SK-N-SH treated with all-trans-retinoic acid at 6 μM for 48 hours (cell line): ENCODE data around the gene DCK.

Experiments used
- ATAC-seq: fragments of 200-7000 bp; cut with Tn5 transposase; 3 replicates; pipeline ENCODE4 v1.9.1; 2020; ENCODE audit warnings: mild to moderate bottlenecking, moderate library complexity
- BACH2 ChIP-seq: fragments of 250-450 bp; sonication (Bioruptor Pico); IDR thresholded peaks from 2 replicates; pipeline ENCODE4 v1.9.0; 2021; ENCODE audit warnings: mild to moderate bottlenecking, borderline replicate concordance
- CSDC2 ChIP-seq: fragments of 250-450 bp; sonication (Bioruptor Pico); IDR thresholded peaks from 2 replicates; pipeline ENCODE4 v1.5.0; 2020; ENCODE audit warnings: mild to moderate bottlenecking, moderate library complexity
- CSRNP3 ChIP-seq: fragments of 250-450 bp; sonication (Bioruptor Pico); IDR thresholded peaks from 2 replicates; pipeline ENCODE4 v1.5.1; 2021; ENCODE audit warnings: mild to moderate bottlenecking, moderate library complexity
- GLIS3 ChIP-seq: fragments of 250-450 bp; sonication (Bioruptor Pico); IDR thresholded peaks from 2 replicates; pipeline ENCODE4 v1.5.0; 2020; ENCODE audit warnings: mild to moderate bottlenecking, moderate library complexity
- PATZ1 ChIP-seq: fragments of 250-450 bp; sonication (Bioruptor Pico); IDR thresholded peaks from 2 replicates; pipeline ENCODE4 v1.8.0; 2020; ENCODE audit warnings: mild to moderate bottlenecking, moderate library complexity, borderline replicate concordance
- SNAI2 ChIP-seq: fragments of 250-450 bp; sonication (Bioruptor Pico); IDR thresholded peaks from 2 replicates; pipeline ENCODE4 v1.5.0; 2020; ENCODE audit warnings: mild to moderate bottlenecking, moderate library complexity
- TCF4 ChIP-seq: fragments of 250-450 bp; sonication (Bioruptor Pico); IDR thresholded peaks from 2 replicates; pipeline ENCODE4 v1.8.0; 2021; ENCODE audit warnings: mild to moderate bottlenecking, moderate library complexity, borderline replicate concordance
- TSHZ2 ChIP-seq: fragments of 250-450 bp; sonication (Bioruptor Pico); IDR thresholded peaks from 2 replicates; pipeline ENCODE4 v1.5.0; 2020; ENCODE audit warnings: mild to moderate bottlenecking, moderate library complexity
- ZC3H10 ChIP-seq: fragments of 250-450 bp; sonication (Bioruptor Pico); IDR thresholded peaks from 2 replicates; pipeline ENCODE4 v1.5.1; 2021; ENCODE audit warnings: mild to moderate bottlenecking, moderate library complexity
- ZFP3 ChIP-seq: fragments of 250-450 bp; sonication (Bioruptor Pico); IDR thresholded peaks from 2 replicates; pipeline ENCODE4 v1.5.0; 2020; ENCODE audit warnings: mild to moderate bottlenecking, moderate library complexity
- ZNF565 ChIP-seq: fragments of 450-650 bp; formaldehyde crosslinking; conservative IDR thresholded peaks from 2 replicates; pipeline ENCODE4 v1.5.0; 2020; ENCODE audit warnings: low read depth, mild to moderate bottlenecking, moderate library complexity
- ZNF70 ChIP-seq: fragments of 450-650 bp; formaldehyde crosslinking; IDR thresholded peaks from 2 replicates; pipeline ENCODE4 v1.5.0; 2020; ENCODE audit warnings: mild to moderate bottlenecking, moderate library complexity
- ZNF8 ChIP-seq: fragments of 450-650 bp; formaldehyde crosslinking; IDR thresholded peaks from 2 replicates; pipeline ENCODE4 v1.5.0; 2020; ENCODE audit warnings: mild to moderate bottlenecking, moderate library complexity
- TF ChIP-seq, protein P1 (sequence below): fragments of 250-450 bp; sonication (Bioruptor Pico); IDR thresholded peaks from 2 replicates; pipeline ENCODE4 v1.8.0; 2021; ENCODE audit warnings: low read depth, mild to moderate bottlenecking, moderate library complexity, borderline replicate concordance
- TF ChIP-seq, protein P2 (sequence below): fragments of 250-450 bp; sonication (Bioruptor Pico); IDR thresholded peaks from 2 replicates; pipeline ENCODE4 v1.5.1; 2020; ENCODE audit warnings: low read depth, mild to moderate bottlenecking, moderate library complexity

The DCK gene

DNA sequence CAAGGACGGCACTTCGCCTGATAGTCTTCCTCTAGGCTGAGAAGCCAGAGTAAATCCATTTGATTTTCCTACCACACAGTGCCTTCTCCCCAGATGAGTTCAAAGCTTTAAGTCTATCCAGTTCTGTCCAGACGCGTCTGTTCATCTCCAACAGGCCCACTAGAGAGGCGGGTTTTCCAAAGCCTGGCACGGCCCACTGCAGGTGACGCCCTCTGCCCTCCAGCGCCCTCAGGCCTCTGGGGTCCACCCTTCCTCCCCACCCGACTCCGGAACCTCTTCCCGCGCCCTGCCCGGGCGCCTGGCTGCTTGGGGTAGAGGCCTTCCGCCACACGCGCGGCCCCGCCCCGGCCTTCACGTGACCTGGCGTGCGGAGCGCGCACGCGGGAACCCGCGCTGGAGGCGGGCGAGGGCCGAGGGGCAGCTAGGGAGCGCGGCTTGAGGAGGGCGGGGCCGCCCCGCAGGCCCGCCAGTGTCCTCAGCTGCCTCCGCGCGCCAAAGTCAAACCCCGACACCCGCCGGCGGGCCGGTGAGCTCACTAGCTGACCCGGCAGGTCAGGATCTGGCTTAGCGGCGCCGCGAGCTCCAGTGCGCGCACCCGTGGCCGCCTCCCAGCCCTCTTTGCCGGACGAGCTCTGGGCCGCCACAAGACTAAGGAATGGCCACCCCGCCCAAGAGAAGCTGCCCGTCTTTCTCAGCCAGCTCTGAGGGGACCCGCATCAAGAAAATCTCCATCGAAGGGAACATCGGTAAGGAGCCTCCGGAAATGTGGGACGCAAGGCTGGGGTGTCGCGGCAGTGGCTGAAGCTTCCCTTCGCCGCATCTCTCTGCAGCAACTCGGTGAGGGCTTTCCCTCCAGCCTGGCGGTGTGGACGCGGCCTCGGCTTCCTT lies at the start of gene DCK:
TSS of gene DCK (plus strand) at position 469 of the 888 bp plus-strand sequence. CDS start at position 656, 187 bp downstream.
- ATAC-seq = peak; percentile 96
- TF ChIP-seq ZFP3 = no peak; the same call in 1 of the 2 replicates
- TF ChIP-seq, protein P1, sequence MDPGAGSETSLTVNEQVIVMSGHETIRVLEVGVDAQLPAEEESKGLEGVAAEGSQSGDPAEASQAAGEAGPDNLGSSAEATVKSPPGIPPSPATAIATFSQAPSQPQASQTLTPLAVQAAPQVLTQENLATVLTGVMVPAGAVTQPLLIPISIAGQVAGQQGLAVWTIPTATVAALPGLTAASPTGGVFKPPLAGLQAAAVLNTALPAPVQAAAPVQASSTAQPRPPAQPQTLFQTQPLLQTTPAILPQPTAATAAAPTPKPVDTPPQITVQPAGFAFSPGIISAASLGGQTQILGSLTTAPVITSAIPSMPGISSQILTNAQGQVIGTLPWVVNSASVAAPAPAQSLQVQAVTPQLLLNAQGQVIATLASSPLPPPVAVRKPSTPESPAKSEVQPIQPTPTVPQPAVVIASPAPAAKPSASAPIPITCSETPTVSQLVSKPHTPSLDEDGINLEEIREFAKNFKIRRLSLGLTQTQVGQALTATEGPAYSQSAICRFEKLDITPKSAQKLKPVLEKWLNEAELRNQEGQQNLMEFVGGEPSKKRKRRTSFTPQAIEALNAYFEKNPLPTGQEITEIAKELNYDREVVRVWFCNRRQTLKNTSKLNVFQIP = 0 out of 2 replicates have a peak, but pooled peaks have one; percentile 34
- TF ChIP-seq CSDC2 = peak; percentile 59; the same call in 1 of the 2 replicates
- TF ChIP-seq TSHZ2 (CRISPR knock-in tag) = peak; percentile 79
- no peak for TF ChIP-seq ZC3H10 (CRISPR knock-in tag)
- TF ChIP-seq, all 23 proteins: peak for 3

DNA sequence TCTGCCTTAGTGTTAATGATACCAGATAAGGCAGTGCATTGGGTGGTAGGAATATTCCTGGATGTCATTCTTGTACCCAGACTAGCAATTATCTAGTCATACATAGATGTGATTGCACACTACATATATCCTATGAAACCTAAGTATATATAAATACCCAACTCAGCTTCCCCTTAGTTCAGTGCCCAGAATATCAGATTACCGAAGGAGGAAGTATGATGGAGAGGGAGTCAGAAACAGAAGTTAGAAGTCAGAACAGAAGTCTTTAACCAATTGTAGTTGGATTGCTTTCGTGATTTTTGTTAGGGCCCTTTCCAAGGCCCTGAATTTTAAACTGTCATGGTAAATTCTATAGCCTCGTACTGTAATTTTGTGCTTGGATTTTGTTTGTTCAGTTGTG lies 48.4 kb upstream of the DCK start:
- TF ChIP-seq SNAI2 (CRISPR knock-in tag) = no peak
- no peak for TF ChIP-seq ZNF70 (CRISPR knock-in tag)
- no peak for TF ChIP-seq TCF4 (CRISPR knock-in tag)
- TF ChIP-seq PATZ1 (CRISPR knock-in tag) = no peak
- TF ChIP-seq, protein P2, sequence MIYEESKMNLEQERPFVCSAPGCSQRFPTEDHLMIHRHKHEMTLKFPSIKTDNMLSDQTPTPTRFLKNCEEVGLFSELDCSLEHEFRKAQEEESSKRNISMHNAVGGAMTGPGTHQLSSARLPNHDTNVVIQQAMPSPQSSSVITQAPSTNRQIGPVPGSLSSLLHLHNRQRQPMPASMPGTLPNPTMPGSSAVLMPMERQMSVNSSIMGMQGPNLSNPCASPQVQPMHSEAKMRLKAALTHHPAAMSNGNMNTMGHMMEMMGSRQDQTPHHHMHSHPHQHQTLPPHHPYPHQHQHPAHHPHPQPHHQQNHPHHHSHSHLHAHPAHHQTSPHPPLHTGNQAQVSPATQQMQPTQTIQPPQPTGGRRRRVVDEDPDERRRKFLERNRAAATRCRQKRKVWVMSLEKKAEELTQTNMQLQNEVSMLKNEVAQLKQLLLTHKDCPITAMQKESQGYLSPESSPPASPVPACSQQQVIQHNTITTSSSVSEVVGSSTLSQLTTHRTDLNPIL (CRISPR knock-in tag) = no peak
- no peak for TF ChIP-seq ZNF8
- TF ChIP-seq TSHZ2 (CRISPR knock-in tag) = no peak
- no peak for TF ChIP-seq CSRNP3 (CRISPR knock-in tag)
- no peak for TF ChIP-seq GLIS3 (CRISPR knock-in tag)
- no peak for TF ChIP-seq ZNF565
- no peak for TF ChIP-seq BACH2 (CRISPR knock-in tag)
- TF ChIP-seq, all 23 proteins: peak for 0
- ATAC-seq = peak; percentile 47
